ENCODE results near the gene METAP1D.
"Not testable (repeated sequence)": the region's sequence is repeated elsewhere in the genome, so short reads cannot be mapped to it uniquely, and the experiment has no call there.

The METAP1D gene

GRCh38 chr2:172050479-172051125 lies 50.8 kb downstream of the METAP1D start:
- no peak for DNase-seq

GRCh38 chr2:172052000-172052983 lies 52.5 kb downstream of the METAP1D start:
- DNase-seq: peak; percentile 21

DNA sequence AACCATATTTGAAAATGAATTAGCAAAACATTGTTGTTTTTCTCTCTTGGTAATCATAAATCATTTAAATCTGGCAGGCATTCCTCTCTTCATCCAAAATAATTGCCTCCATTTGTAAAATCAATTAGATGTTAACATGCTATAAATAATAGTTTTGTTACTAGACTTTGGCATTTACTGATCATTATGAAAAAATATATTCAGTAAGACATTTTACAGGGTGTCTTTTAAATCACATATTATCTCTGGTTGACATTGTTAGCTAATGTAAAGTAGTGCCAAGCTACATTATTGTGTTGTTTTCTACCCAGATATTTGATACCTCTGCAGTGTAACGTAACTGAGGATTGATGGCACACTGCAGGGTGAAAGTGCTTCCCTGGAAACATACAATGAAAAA lies 53.7 kb downstream of the METAP1D start:
- no peak for DNase-seq

GRCh38 chr2:172056293-172056692 lies 56.5 kb downstream of the METAP1D start:
- no peak for DNase-seq

GRCh38 chr2:172058660-172059059 lies 58.9 kb downstream of the METAP1D start:
- DNase-seq: no peak

DNA sequence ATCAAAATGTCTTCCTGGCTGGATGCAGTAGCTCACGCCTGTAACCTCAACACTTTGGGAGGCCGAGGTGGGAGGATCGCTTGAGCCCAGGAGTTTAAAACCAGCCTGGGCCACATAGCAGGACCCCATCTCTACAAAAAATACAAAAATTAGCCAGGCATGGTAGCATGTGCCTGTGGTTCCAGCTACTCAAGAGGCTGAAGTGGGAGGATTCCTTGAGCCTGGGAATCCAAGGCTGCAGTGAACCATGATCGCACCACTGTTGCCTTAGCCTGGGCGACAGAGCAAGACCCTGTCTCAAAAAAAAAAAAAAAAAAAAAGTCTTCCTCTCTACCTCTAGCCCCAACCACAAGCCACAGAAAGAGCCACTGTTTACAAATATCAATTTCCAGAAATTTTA lies 60.4 kb downstream of the METAP1D start:
- not testable (repeated sequence) for DNase-seq

GRCh38 chr2:172062402-172063004 lies 62.8 kb downstream of the METAP1D start:
- no peak for DNase-seq

DNA sequence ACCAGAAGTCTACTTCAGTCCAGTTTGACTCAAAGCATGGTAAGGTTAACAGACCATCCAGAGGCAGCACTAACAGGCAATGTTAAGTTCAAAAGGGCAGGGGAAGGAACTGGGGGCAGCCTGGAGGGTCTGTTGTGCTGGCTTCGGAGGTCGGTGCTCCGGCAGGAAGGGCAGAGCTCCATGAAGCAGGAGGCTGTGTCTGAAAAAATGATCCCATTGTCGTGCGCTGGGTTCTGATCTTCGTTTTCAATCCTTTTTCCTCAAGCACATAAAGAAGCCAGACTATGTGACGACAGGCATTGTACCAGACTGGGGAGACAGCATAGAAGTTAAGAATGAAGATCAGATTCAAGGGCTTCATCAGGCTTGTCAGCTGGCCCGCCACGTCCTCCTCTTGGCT lies 63.7 kb downstream of the METAP1D start:
- DNase-seq: no peak

- DNase-seq: no peak
Observed at GRCh38 chr2:172065111-172065510, 65.4 kb downstream of the METAP1D start.

DNA sequence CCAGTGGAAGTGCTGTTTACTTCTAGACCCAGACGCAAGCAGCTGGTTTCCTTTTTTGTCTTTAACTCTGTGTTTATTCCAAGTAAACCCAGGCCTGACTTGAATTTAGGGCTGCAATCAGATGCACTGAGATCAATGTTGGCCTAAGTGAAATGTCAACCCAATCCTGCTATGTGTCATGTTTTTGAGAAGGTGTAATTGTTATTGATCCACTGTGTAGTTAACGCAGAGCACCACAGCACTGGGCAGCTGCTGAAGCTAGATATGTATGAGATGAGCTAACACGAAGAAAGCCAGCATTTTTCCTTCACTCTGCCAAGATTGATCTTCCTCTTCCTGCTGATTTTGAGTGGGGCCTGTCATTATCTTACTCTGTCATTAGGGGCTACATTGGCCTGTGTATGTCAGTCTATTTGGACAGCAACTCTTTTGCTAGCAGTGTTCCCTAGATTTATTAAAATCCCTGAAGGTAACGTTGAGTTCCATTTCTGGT lies 66.7 kb downstream of the METAP1D start:
- no peak for DNase-seq

DNA sequence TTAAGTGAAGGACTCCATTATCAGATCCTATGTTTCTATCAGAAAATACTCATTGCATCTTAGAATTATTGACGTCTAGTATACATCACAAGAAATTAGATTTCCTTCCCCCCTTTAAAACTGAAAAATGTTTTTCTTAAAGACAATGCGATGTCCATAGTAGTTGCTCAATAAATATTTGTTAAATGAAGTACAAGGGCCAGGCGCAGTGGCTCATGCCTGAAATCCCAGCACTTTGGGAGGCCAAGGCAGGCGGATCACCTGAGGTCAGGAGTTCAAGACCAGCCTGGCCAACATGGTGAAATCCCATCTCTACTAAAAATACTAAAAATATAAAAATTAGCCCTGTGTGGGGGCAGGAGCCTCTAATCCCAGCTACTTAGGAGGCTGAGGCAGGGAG lies 68.2 kb downstream of the METAP1D start:
- DNase-seq: not testable (repeated sequence)

DNA sequence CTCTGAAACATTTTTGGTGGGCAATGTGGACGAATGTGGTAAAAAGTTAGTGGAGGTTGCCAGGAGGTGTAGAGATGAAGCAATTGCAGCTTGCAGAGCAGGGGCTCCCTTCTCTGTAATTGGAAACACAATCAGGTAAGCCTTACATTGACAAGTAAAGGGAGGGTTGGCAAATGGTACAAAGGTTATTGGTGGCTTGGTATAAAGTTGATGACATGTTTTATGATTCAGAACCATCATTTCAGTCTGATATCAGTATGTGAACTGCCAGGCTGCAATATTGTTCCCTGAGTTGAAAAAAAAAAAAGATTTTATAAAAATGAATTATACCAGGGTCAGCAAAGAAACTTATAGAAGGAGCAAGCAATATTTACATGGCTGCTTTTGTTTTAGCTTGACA lies 71.2 kb downstream of the METAP1D start:
- no peak for DNase-seq

DNA sequence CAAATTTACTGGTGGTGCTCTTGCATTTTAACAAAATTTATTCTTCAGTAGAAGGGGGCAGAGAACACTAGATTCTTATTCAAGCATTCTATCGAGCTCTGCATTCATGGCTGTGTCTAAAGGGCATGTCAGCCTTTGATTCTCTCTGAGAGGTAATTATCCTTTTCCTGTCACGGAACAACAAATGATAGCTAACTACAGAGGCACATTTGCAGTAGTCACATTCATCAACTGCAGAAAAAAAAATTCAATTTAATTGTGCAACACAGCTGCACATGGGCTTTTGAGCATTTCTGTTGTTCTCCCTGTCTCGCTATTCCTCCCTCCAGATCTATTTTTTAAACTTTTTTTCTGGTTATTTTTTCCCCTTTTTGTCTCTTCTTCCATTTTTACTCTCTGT lies 72.5 kb downstream of the METAP1D start:
- no peak for DNase-seq

DNA sequence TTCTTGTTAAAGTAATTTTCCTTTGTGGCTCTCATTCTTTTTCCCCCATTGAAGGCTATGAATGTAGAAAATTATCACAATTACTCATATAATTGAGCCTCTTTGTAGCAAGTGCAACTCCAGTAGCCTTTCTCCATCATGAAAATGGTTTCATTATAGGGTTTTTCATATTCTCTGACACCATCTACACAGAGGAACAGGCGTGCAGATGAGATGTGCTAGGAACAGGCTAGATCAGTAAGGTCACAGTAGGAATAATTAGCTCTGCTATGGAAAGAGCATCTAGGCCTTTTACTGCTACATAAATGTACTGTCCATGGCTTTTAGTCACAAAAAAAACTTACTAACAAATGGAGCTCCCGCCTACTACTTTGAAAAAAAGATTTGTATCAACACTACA lies 73.0 kb downstream of the METAP1D start:
- DNase-seq: no peak

GRCh38 chr2:172073518-172073917 lies 73.8 kb downstream of the METAP1D start:
- no peak for DNase-seq

DNA sequence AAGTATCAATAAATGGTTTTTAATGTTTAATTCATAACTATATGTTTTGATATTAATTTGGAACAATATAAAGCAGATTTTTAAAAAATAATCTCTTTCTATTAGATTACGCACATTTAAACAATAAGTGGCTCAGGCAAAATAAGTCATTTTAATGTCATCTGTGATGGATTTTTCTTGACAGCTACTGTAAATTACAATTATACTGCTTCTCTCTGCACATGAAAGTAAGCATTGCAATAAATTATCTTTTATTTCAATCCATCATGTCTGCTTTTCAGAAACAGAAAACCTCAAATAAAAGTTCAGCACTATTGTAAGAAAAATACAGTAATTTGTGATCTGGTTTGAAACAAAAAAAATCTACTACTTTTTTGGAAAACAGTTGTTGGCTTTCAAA lies 74.5 kb downstream of the METAP1D start:
- no peak for DNase-seq

GRCh38 chr2:172079416-172079815 lies 79.7 kb downstream of the METAP1D start:
- no peak for DNase-seq

DNA sequence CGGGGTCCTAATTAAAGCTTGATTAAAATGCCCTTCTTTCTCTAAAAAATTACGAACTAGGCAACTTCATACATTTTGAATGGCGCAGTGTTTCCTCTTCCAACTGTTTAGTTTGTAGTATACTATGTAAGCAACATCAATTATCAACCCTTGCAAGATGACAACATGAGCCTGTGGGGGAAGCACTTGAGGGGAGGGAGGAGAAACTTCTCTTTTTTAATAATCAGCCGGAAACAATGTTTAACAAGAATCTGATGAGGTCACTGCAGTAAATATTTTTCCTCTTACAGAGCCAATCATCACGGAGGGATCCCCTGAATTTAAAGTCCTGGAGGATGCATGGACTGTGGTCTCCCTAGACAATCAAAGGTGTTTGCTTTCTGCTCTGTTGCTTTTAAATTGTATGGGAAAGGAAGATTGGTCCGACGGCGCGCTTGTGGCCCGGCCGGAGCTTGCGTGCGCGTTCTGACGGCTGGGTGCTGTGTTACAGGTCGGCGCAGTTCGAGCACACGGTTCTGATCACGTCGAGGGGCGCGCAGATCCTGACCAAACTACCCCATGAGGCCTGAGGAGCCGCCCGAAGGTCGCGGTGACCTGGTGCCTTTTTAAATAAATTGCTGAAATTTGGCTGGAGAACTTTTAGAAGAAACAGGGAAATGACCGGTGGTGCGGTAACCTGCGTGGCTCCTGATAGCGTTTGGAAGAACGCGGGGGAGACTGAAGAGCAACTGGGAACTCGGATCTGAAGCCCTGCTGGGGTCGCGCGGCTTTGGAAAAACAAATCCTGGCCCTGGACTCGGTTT lies 80.3 kb downstream of the METAP1D start:
- no peak for DNase-seq

GRCh38 chr2:172080641-172081220 lies 81.0 kb downstream of the METAP1D start:
- no peak for DNase-seq

DNA sequence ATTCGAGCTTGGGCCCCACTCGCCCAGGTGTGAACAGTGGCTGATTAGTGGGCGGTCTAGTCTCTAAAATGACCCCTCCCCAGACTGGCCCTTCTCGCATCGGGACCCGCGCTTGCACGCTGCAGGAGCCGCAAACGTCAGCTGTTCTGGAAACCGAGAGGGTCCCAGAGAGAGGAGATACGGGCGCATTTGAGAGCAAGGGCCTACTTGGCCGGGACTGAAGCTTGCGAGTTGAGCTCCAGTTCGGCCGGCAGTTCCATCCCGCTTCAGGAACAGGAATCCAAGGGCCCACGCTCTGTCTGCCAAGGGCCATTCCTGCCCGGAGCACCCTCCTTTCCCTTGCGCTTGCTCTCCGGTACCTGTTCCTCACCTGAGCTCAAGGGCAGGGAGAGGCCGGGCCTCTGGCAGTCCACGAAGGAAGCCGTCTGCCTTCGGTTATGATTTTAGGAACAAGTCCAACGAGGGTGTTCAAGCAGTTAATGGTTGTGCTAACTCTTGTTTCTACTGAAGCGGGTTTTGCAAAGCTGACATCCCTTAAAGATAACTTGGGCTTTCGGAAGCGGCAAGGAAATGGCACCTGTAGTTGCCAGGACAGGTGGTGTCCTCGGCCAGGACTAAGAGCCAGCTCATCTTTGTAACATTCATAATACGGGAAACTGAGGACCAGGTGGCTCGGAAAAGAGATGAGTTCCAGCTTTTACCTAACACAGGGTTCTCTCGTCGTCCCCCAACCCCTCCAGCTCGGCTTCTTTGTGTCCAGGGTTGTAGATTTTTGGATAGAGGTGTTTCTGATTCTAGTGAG lies 81.7 kb downstream of the METAP1D start:
- DNase-seq: no peak
